SU-DHL-6 (cell line): ENCODE results near the gene CEL.

Source experiments
- H2AFZ ChIP-seq: fragments of 200-600 bp; sonication (generic); 2 replicates; pipeline ENCODE4 v1.6.1; 2014; ENCODE audit warnings: low read depth, mild to moderate bottlenecking, moderate library complexity, mixed read lengths, antibody characterized with exemption, low read length; ENCODE audit not compliant: severe bottlenecking
- H3F3A ChIP-seq: fragments of 200-600 bp; shearing (Covaris generic); 2 replicates; pipeline ENCODE4 v1.6.0; 2016; ENCODE audit warnings: antibody characterized with exemption, mild to moderate bottlenecking; ENCODE audit not compliant: insufficient read depth
- H3K27ac ChIP-seq: fragments of 200-600 bp; sonication (generic); 2 replicates; pipeline ENCODE4 v1.5.1; 2016; ENCODE audit warnings: low read depth, mild to moderate bottlenecking, low read length, moderate library complexity, mixed read lengths
- H3K27me3 ChIP-seq: fragments of 200-600 bp; sonication (generic), shearing (Covaris generic); 2 replicates; pipeline ENCODE4 v1.6.0; 2014; ENCODE audit warnings: mild to moderate bottlenecking, low read length
- H3K36me3 ChIP-seq: fragments of 200-600 bp; sonication (generic); 2 replicates; pipeline ENCODE4 v1.6.1; 2014; ENCODE audit warnings: mild to moderate bottlenecking, low read length, mixed read lengths
- H3K4me2 ChIP-seq: fragments of 300-600, 200-600 bp; shearing (Covaris generic), sonication (generic); 2 replicates; pipeline ENCODE4 v1.6.0; 2014; ENCODE audit warnings: low read length, low read depth, mild to moderate bottlenecking; ENCODE audit not compliant: poor library complexity, severe bottlenecking
- H3K4me3 ChIP-seq: fragments of 200-600 bp; sonication (generic); 2 replicates; pipeline ENCODE4 v1.5.1; 2014; ENCODE audit warnings: antibody characterized with exemption, low read length, mild to moderate bottlenecking, mixed read lengths; ENCODE audit not compliant: insufficient read depth, poor library complexity, severe bottlenecking
- H3K79me2 ChIP-seq: fragments of 200-600 bp; sonication (generic); 2 replicates; pipeline ENCODE4 v1.6.1; 2014; ENCODE audit warnings: mild to moderate bottlenecking, low read length, moderate library complexity; ENCODE audit not compliant: insufficient read depth
- H3K9ac ChIP-seq: fragments of 200-600 bp; sonication (generic); 2 replicates; pipeline ENCODE4 v1.7.0; 2014; ENCODE audit warnings: mild to moderate bottlenecking, low read length
- H3K9me2 ChIP-seq: fragments of 200-600 bp; sonication (generic); replicated peaks from 2 replicates; pipeline ENCODE4 v1.6.1; 2014; ENCODE audit warnings: low read length; ENCODE audit not compliant: insufficient read depth
- H3K9me3 ChIP-seq: fragments of 200-600 bp; sonication (generic); 2 replicates; pipeline ENCODE4 v1.6.1; 2014; ENCODE audit warnings: low read length, mixed read lengths; ENCODE audit not compliant: insufficient read depth
- H4K20me1 ChIP-seq: fragments of 200-600 bp; sonication (generic); 2 replicates; pipeline ENCODE4 v1.6.1; 2014; ENCODE audit warnings: low read depth, mild to moderate bottlenecking, antibody characterized with exemption, low read length, moderate library complexity, mixed read lengths
- CTCF ChIP-seq: fragments of 200-600 bp; sonication (generic); IDR thresholded peaks from one replicate; pipeline ENCODE4 v1.5.1; 2017; ENCODE audit warnings: antibody characterized with exemption, mild to moderate bottlenecking, low read length, moderate library complexity; ENCODE audit not compliant: insufficient read depth, poor library complexity, severe bottlenecking
- EZH2phosphoT487 ChIP-seq: fragments of 200-600 bp; sonication (generic), shearing (Covaris generic); conservative IDR thresholded peaks from 2 replicates; pipeline ENCODE4 v1.6.1; 2018; ENCODE audit warnings: mild to moderate bottlenecking, antibody characterized with exemption, low read length, moderate library complexity, mixed read lengths

CEL gene

GRCh38 chr9:133050781-133051180 is 11.0 kb upstream of the CEL start:
- Histone ChIP-seq H4K20me1 (no peaks in the 10 kb centered on the region), H3K4me2 (no peak overlapping the region), H3K27me3 (no peaks in the 10 kb centered on the region), H3K9me3 (no peaks in the 10 kb centered on the region), H3K9me2 (no peaks in the 10 kb centered on the region), H3K79me2 (no peaks in the 10 kb centered on the region), H3F3A (no peaks in the 10 kb centered on the region), H2AFZ (no peak overlapping the region), H3K36me3 (no peaks in the 10 kb centered on the region), H3K9ac (no peak overlapping the region), H3K27ac (no peak overlapping the region), H3K4me3 (no peak overlapping the region)
- TF ChIP-seq EZH2phosphoT487 (no peak), CTCF (no peak)

DNA sequence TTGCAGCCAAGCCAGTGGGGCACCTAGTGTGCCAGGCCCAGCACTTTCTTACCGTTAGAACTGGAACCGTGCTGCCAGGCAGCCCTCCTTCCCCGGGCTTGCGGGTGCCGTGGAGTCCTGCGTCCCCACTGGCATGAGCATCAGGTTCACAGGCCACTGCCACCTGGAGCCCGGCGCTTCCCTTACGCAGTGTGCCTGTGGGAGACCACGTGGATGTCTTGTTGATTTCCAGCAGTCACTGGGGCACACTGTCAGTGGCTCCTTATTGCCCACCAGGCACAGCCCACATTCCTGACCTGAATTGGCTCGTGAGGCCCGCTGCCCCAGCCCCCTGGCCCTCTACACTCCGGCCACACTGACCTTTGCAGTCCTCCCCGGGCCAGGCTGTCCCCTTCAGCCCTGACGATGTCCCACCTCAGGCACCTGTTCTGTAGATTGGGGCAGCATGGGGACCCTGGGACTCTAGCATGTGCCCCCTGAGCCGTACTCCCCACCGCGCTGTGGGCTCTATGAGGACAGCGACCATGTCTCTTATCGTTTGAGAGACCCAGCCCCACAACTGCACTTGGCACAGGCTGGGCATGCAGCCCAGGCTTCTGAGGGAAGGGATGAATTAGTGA is 10.4 kb upstream of the CEL start:
- Histone ChIP-seq H3K79me2 (no peaks in the 10 kb centered on the region), H2AFZ (no peak overlapping the region), H3F3A (no peaks in the 10 kb centered on the region), H3K36me3 (no peaks in the 10 kb centered on the region), H3K9me3 (no peaks in the 10 kb centered on the region), H3K9me2 (no peaks in the 10 kb centered on the region), H3K27ac (no peak overlapping the region), H3K4me3 (no peak overlapping the region), H3K4me2 (no peak overlapping the region), H3K9ac (no peak overlapping the region), H4K20me1 (no peaks in the 10 kb centered on the region), H3K27me3 (no peaks in the 10 kb centered on the region)
- TF ChIP-seq CTCF = no peak
- TF ChIP-seq EZH2phosphoT487 = no peak

- Histone ChIP-seq H3K4me2 (no peak overlapping the region), H4K20me1 (no peaks in the 10 kb centered on the region), H2AFZ (no peak overlapping the region), H3K36me3 (no peaks in the 10 kb centered on the region), H3K79me2 (no peaks in the 10 kb centered on the region), H3K9me2 (no peaks in the 10 kb centered on the region), H3F3A (no peaks in the 10 kb centered on the region), H3K4me3 (no peak overlapping the region), H3K9me3 (no peaks in the 10 kb centered on the region), H3K9ac (no peak overlapping the region), H3K27ac (no peak overlapping the region), H3K27me3 (no peaks in the 10 kb centered on the region)
- TF ChIP-seq CTCF (no peak), EZH2phosphoT487 (no peak)
These were observed 9.7 kb upstream of the CEL start for GRCh38 chr9:133051966-133052539.
